H1 (cell line): ENCODE data around the gene SPDYE1. TPM values are rescaled to one million over a fixed set of nuclear protein-coding genes. Genes with fewer than 3 reads are reported as not detected.

ENCODE experiments used
- HDAC6 ChIP-seq: IDR thresholded peaks from one replicate; pipeline ENCODE4 v1.7.1; 2012; ENCODE audit warnings: low read depth, mild to moderate bottlenecking, inconsistent platforms, low read length, moderate library complexity
- JUN ChIP-seq: IDR thresholded peaks from 2 replicates; pipeline ENCODE4 v1.6.1; 2011; ENCODE audit warnings: low read depth, mild to moderate bottlenecking, improper control_type of control experiment, low read length
- NRF1 ChIP-seq: IDR thresholded peaks from 2 replicates; pipeline ENCODE4 v1.6.1; 2011; ENCODE audit warnings: mild to moderate bottlenecking, low read depth, low read length, improper control_type of control experiment
- POU5F1 ChIP-seq: IDR thresholded peaks from 2 replicates; pipeline ENCODE4 v1.6.1; 2011; ENCODE audit warnings: low read depth, mild to moderate bottlenecking, low read length, moderate library complexity
- RXRA ChIP-seq: IDR thresholded peaks from 2 replicates; pipeline ENCODE4 v1.6.1; 2011; ENCODE audit warnings: low read depth, mild to moderate bottlenecking, low read length, moderate library complexity; ENCODE audit not compliant: insufficient read depth
- SP1 ChIP-seq: IDR thresholded peaks from 2 replicates; pipeline ENCODE4 v1.6.1; 2011; ENCODE audit warnings: low read depth, low read length
- SP4 ChIP-seq: IDR thresholded peaks from 2 replicates; pipeline ENCODE4 v1.6.1; 2012; ENCODE audit warnings: low read length, inconsistent platforms
- TAF7 ChIP-seq: optimal IDR thresholded peaks from 2 replicates; pipeline ENCODE3; 2011; ENCODE audit warnings: low read depth, mild to moderate bottlenecking, inconsistent platforms, low read length, moderate library complexity, borderline replicate concordance
- ZNF274 ChIP-seq: IDR thresholded peaks from 2 replicates; pipeline ENCODE4 v1.7.0; 2012; ENCODE audit warnings: low read length, borderline replicate concordance; ENCODE audit errors: extremely low read depth
- polyA plus RNA-seq, 7 experiments: library from polyadenylated mRNA; depleted of rRNA in 3 of 7; stranded (reverse) in 5 of 7; unstranded in 2 of 7; fragments of >200 nt in 5 of 7; fragments of 200-250 nt in 2 of 7; gene quantifications; 1 replicate in 5 of 7; 2 replicates in 1 of 7; 4 replicates in 1 of 7; pipeline versions ENCODE4 v1.2.1 to v1.2.3, GENCODE V29; 2011 to 2013; ENCODE audit warnings: missing spikeins in 2 of 7, mixed read lengths in 2 of 7
- total RNA-seq: library from RNA; stranded (reverse); fragmentation: NEBNext Ultra II Directional; extraction: Animal tissue kit (Norgen Biotek cat#: 25700); gene quantifications from 2 replicates; pipeline ENCODE4 v1.2.1, GENCODE V29; 2021

Gene SPDYE1
- total and polyA plus RNA-seq, 2 of the 8 experiments (the other 6 are each of a cell fraction or from before 2014, with no cell fraction given), result not detected

GRCh38 chr7:44057849-44058758, 60.4 kb downstream of the SPDYE1 start (continued):
- TF ChIP-seq ZNF274, result no peak
- no peak for TF ChIP-seq NRF1
- TF ChIP-seq SP1, result no peak
- no peak for TF ChIP-seq JUN
- no peak for TF ChIP-seq POU5F1
- TF ChIP-seq SP4, result no peak
- no peak for TF ChIP-seq TAF7
- no peak for TF ChIP-seq RXRA
- no peak for TF ChIP-seq HDAC6
